ENCODE measurements around the gene FXYD2. TPM values are rescaled to one million over a fixed set of nuclear protein-coding genes. Genes with fewer than 3 reads are reported as not detected.
A peak's percentile ranks its signal among the peaks of the same experiment; 100 is the strongest.

FXYD2 gene
- total RNA-seq, 2 donors from 2014 or later = 3.0 TPM

DNA sequence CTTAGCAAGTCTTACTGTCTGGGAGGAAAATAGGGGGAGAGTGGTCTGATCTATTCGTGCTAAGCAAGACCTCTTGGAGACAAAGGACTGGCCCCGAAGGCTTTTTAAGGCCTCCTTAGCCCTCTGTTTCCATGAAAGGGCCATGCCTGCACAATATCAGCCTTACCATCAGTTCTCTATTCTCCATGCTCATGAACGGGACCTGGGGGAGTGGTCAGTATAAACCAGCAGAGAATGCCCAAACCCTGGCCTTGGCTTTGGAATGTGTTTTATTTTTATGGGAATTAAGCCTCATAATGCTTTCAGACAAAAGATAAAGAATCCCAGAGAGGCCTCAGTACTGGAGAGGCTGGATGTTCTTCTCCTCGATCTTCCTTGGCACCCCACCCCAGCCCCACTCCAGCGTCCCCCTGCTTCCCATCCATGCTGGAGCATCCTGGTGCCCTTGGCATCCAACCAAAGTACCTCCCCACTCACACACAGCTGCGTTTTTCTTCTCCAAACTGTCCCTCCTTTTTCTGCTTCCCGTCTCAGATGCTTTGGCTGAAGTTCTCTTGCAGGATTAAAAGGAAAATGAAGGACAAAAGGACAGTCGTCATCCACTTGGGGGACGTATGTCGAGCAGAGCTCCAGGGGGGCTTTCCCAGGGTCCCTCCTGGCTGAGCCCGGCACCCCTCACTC lies 33.3 kb upstream of the FXYD2 start:
- peaks cover 6% of the 10 kb centered on the region for H3K4me1 ChIP-seq (ENCODE audit: control insufficient read depth, insufficient read depth, low read length)
- H3K36me3 Mint-ChIP-seq (ENCODE audit: low read depth) = peaks cover 2% of the 10 kb centered on the region
- H3K27ac Mint-ChIP-seq = no peak overlapping the region
- peak; percentile 24 for DNase-seq
- peaks cover 3% of the 10 kb centered on the region for H3K4me1 Mint-ChIP-seq
- no peak overlapping the region for H3K4me3 ChIP-seq (ENCODE audit: low read length)
- no peak overlapping the region for H3K4me3 Mint-ChIP-seq
- no peak overlapping the region for H3K27ac ChIP-seq (ENCODE audit: low read depth, low read length)
- no peaks in the 10 kb centered on the region for H3K9me3 ChIP-seq (ENCODE audit: control insufficient read depth, low read length)
- H3K27me3 ChIP-seq (ENCODE audit: control insufficient read depth, insufficient read depth, low read length, poor library complexity, severe bottlenecking) = no peaks in the 10 kb centered on the region
- TF ChIP-seq, protein P1, sequence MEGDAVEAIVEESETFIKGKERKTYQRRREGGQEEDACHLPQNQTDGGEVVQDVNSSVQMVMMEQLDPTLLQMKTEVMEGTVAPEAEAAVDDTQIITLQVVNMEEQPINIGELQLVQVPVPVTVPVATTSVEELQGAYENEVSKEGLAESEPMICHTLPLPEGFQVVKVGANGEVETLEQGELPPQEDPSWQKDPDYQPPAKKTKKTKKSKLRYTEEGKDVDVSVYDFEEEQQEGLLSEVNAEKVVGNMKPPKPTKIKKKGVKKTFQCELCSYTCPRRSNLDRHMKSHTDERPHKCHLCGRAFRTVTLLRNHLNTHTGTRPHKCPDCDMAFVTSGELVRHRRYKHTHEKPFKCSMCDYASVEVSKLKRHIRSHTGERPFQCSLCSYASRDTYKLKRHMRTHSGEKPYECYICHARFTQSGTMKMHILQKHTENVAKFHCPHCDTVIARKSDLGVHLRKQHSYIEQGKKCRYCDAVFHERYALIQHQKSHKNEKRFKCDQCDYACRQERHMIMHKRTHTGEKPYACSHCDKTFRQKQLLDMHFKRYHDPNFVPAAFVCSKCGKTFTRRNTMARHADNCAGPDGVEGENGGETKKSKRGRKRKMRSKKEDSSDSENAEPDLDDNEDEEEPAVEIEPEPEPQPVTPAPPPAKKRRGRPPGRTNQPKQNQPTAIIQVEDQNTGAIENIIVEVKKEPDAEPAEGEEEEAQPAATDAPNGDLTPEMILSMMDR (conservative IDR thresholded peaks at IDR 0.05) = no peak
- 90 to 94% methylated on average over 9 to 11 of the region's 11 CpGs for WGBS, 2 experiments (ENCODE audit: insufficient coverage in 1 of 2, insufficient read length in 1 of 2)
- H3K36me3 ChIP-seq (ENCODE audit: control insufficient read depth, insufficient read depth, low read length) = peaks cover 5% of the 10 kb centered on the region
- no peaks in the 10 kb centered on the region for H3K27me3 Mint-ChIP-seq (ENCODE audit: insufficient read depth)
- H3K9ac ChIP-seq (ENCODE audit: extremely low read depth, low read length, poor library complexity, severe bottlenecking) = no peak overlapping the region
- no peaks in the 10 kb centered on the region for H3K9me3 Mint-ChIP-seq

DNA sequence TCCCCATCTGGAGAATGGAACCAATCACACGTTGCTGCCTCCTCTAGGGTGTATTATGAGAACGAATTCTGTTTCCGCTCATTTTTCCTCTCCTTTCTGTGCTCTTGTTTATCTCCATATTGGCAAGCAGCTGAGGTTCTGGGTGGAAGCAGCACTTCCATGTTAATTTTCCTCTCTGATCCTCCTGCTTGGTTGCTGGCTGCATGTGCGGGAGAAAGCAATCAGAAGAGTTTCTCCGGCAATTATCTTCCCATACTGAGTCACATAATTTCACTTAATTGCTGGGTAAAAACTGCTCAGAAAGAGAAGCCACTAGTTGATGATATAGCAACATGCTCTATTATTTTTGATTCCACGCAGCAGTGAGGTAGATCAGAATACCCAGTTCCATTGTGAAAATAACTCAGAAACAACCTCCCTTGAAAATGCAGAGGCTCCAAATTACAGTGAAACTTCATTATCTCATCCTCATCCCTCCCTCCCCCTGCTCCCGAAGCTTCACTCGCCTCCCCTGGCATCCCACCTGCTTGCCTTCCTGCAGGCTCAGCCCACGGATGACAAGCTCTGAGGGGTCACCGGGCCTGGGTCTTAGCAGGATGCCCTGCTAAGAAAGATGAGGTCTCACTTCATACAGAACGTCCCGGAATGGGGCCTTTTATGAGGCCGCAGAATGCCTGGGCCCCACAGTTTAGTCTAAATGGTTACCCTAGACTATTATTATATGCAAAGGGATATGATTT lies 31.5 kb upstream of the FXYD2 start:
- H3K27me3 Mint-ChIP-seq (ENCODE audit: insufficient read depth) = no peaks in the 10 kb centered on the region
- peaks cover 2% of the 10 kb centered on the region for H3K4me1 ChIP-seq (ENCODE audit: control insufficient read depth, insufficient read depth, low read length)
- H3K36me3 Mint-ChIP-seq (ENCODE audit: low read depth) = peaks cover 2% of the 10 kb centered on the region
- H3K27me3 ChIP-seq (ENCODE audit: control insufficient read depth, insufficient read depth, low read length, poor library complexity, severe bottlenecking) = no peaks in the 10 kb centered on the region
- H3K4me3 Mint-ChIP-seq = no peak overlapping the region
- H3K4me3 ChIP-seq (ENCODE audit: low read length) = no peak overlapping the region
- TF ChIP-seq, protein P1 (conservative IDR thresholded peaks at IDR 0.05) = no peak
- no peak for DNase-seq
- H3K9me3 ChIP-seq (ENCODE audit: control insufficient read depth, low read length) = no peaks in the 10 kb centered on the region
- H3K9me3 Mint-ChIP-seq = no peaks in the 10 kb centered on the region
- no peak overlapping the region for H3K9ac ChIP-seq (ENCODE audit: extremely low read depth, low read length, poor library complexity, severe bottlenecking)
- WGBS, 2 experiments (ENCODE audit: insufficient coverage in 1 of 2, insufficient read length in 1 of 2) = 89 to 95% methylated on average over 10 to 13 of the region's 13 CpGs
- H3K4me1 Mint-ChIP-seq = peaks cover 8% of the 10 kb centered on the region
- no peak overlapping the region for H3K27ac Mint-ChIP-seq
- no peak overlapping the region for H3K27ac ChIP-seq (ENCODE audit: low read depth, low read length)
- peaks cover 9% of the 10 kb centered on the region for H3K36me3 ChIP-seq (ENCODE audit: control insufficient read depth, insufficient read depth, low read length)

GRCh38 chr11:117855186-117855845 lies 30.8 kb upstream of the FXYD2 start:
- no peaks in the 10 kb centered on the region for H3K27me3 Mint-ChIP-seq (ENCODE audit: insufficient read depth)
- TF ChIP-seq, protein P1 (conservative IDR thresholded peaks at IDR 0.05) = no peak
- 81% methylated on average over 12 of the region's 12 CpGs; no CpG with 5 or more reads in 1 of the 2 experiments for WGBS, 2 experiments (ENCODE audit: insufficient coverage in 1 of 2, insufficient read length in 1 of 2)
- H3K4me1 Mint-ChIP-seq = peaks cover 10% of the 10 kb centered on the region
- H3K4me3 ChIP-seq (ENCODE audit: low read length) = no peak overlapping the region
- peaks cover 9% of the 10 kb centered on the region for H3K36me3 ChIP-seq (ENCODE audit: control insufficient read depth, insufficient read depth, low read length)
- no peaks in the 10 kb centered on the region for H3K9me3 ChIP-seq (ENCODE audit: control insufficient read depth, low read length)
- no peaks in the 10 kb centered on the region for H3K9me3 Mint-ChIP-seq
- H3K27me3 ChIP-seq (ENCODE audit: control insufficient read depth, insufficient read depth, low read length, poor library complexity, severe bottlenecking) = no peaks in the 10 kb centered on the region
- H3K4me3 Mint-ChIP-seq = no peak overlapping the region
- H3K36me3 Mint-ChIP-seq (ENCODE audit: low read depth) = peaks cover 2% of the 10 kb centered on the region
- no peak overlapping the region for H3K27ac ChIP-seq (ENCODE audit: low read depth, low read length)
- DNase-seq = peak; percentile 60
- no peak overlapping the region for H3K27ac Mint-ChIP-seq
- H3K4me1 ChIP-seq (ENCODE audit: control insufficient read depth, insufficient read depth, low read length) = peaks cover 2% of the 10 kb centered on the region
- H3K9ac ChIP-seq (ENCODE audit: extremely low read depth, low read length, poor library complexity, severe bottlenecking) = no peak overlapping the region
